AG04450 (cell line): ENCODE data around the gene CFTR. TPM values are rescaled to one million over a fixed set of nuclear protein-coding genes. Genes with fewer than 3 reads are reported as not detected.

ENCODE experiments used
- CTCF ChIA-PET: fragments of 300-600, 350-600 bp; formaldehyde crosslinking; extraction: SDS; loops from one replicate; lab custom pipeline; 2022; ENCODE audit warnings: antibody characterized with exemption, inconsistent platforms; lab: Charles Lee
- POLR2A ChIA-PET: fragments of 350-600 bp; formaldehyde crosslinking; extraction: SDS; loops from one replicate; lab custom pipeline; 2021; ENCODE audit warnings: antibody characterized with exemption, inconsistent platforms; lab: Yijun Ruan, JAX
- DNase-seq: peaks from one replicate; pipeline ENCODE4 v3.0.0-alpha.2; 2011; ENCODE audit warnings: low read depth, low spot score
- H3K27ac ChIP-seq: one replicate; pipeline ENCODE4 v1.5.1; 2012; ENCODE audit warnings: low read depth, low read length, control low read depth
- H3K27me3 ChIP-seq: one replicate; pipeline ENCODE4 v1.6.0; 2012; ENCODE audit warnings: low read length; ENCODE audit not compliant: control insufficient read depth, insufficient read depth
- H3K4me3 ChIP-seq: 2 replicates; pipeline ENCODE4 v1.5.1; 2011; ENCODE audit warnings: mild to moderate bottlenecking, low read depth, low read length, control low read depth
- H3K9me3 ChIP-seq: 2 replicates; pipeline ENCODE4 v1.5.1; 2012; ENCODE audit warnings: low read length; ENCODE audit not compliant: control insufficient read depth, insufficient read depth
- CTCF ChIP-seq: IDR thresholded peaks from 2 replicates; pipeline ENCODE4 v1.5.1; 2011; ENCODE audit warnings: low read depth, low read length, control low read depth, inconsistent platforms
- polyA plus RNA-seq: library from polyadenylated mRNA; depleted of rRNA; stranded (reverse); fragments of >200 nt; gene quantifications from 2 replicates; pipeline ENCODE4 v1.2.3, GENCODE V29; 2011

CFTR gene
- polyA plus RNA-seq, 1 experiment: 0.37 TPM

- no peak for DNase-seq
- CTCF ChIA-PET: no interaction called here
- no peaks in the 10 kb centered on the region for H3K9me3 ChIP-seq
- no peak overlapping the region for H3K27ac ChIP-seq
- H3K27me3 ChIP-seq: no peaks in the 10 kb centered on the region
- POLR2A ChIA-PET: no interaction called here
- no peak for TF ChIP-seq CTCF
- H3K4me3 ChIP-seq: no peak overlapping the region
These were observed 126.3 kb downstream of the CFTR start for GRCh38 chr7:117606132-117606531.

GRCh38 chr7:117610396-117610795 lies 130.6 kb downstream of the CFTR start:
- H3K27me3 ChIP-seq: no peaks in the 10 kb centered on the region
- TF ChIP-seq CTCF: no peak
- no peak overlapping the region for H3K27ac ChIP-seq
- CTCF ChIA-PET: no interaction called here
- DNase-seq: no peak
- POLR2A ChIA-PET: no interaction called here
- no peaks in the 10 kb centered on the region for H3K9me3 ChIP-seq
- no peak overlapping the region for H3K4me3 ChIP-seq

GRCh38 chr7:117612637-117613036 lies 132.8 kb downstream of the CFTR start:
- no peak for DNase-seq
- Histone ChIP-seq H3K27ac (no peak overlapping the region), H3K9me3 (no peaks in the 10 kb centered on the region), H3K27me3 (no peaks in the 10 kb centered on the region), H3K4me3 (no peak overlapping the region)
- POLR2A ChIA-PET: no interaction called here
- no peak for TF ChIP-seq CTCF
- CTCF ChIA-PET: no interaction called here

- DNase-seq: no peak
- TF ChIP-seq CTCF: no peak
- POLR2A ChIA-PET: interaction anchor here (0.7 kb wide), 1 partner anchor 49 kb away, joined by 3 read pairs; no protein-coding TSS in a partner anchor
- no peaks in the 10 kb centered on the region for H3K9me3 ChIP-seq
- no peaks in the 10 kb centered on the region for H3K27me3 ChIP-seq
- H3K27ac ChIP-seq: no peak overlapping the region
- CTCF ChIA-PET: no interaction called here
- H3K4me3 ChIP-seq: no peak overlapping the region
These were observed 136.9 kb downstream of the CFTR start for GRCh38 chr7:117616694-117617093.

GRCh38 chr7:117619681-117620080 lies 139.9 kb downstream of the CFTR start:
- no peak overlapping the region for H3K4me3 ChIP-seq
- ChIA-PET POLR2A (no interaction called here), CTCF (no interaction called here)
- no peak overlapping the region for H3K27ac ChIP-seq
- no peak for TF ChIP-seq CTCF
- no peaks in the 10 kb centered on the region for H3K9me3 ChIP-seq
- no peak for DNase-seq
- H3K27me3 ChIP-seq: no peaks in the 10 kb centered on the region
